NAMALWA (cell line): ENCODE results near the gene RAB4B.
A peak's percentile ranks its signal among the peaks of the same experiment; 100 is the strongest.
"Not testable (repeated sequence)": the region's sequence is repeated elsewhere in the genome, so short reads cannot be mapped to it uniquely, and the experiment has no call there.

Experiments used
- DNase-seq: peaks from one replicate; pipeline ENCODE4 v3.0.0-alpha.2; 2015; ENCODE audit warnings: low spot score

The RAB4B gene

GRCh38 chr19:40777937-40778705 lies at the start of gene RAB4B:
RAB4B (plus strand) TSS chr19:40778247; CDS start chr19:40778376, 129 bp downstream.
- peak; percentile 100 for DNase-seq

- not testable (repeated sequence) for DNase-seq
These were observed 48.0 kb upstream of the RAB4B start for GRCh38 chr19:40730065-40730464.

GRCh38 chr19:40732304-40732703 lies 45.7 kb upstream of the RAB4B start:
- DNase-seq, result not testable (repeated sequence)

- no peak for DNase-seq
These were observed 44.9 kb upstream of the RAB4B start for GRCh38 chr19:40733149-40733548.

- no peak for DNase-seq
These were observed 42.9 kb upstream of the RAB4B start for GRCh38 chr19:40735013-40735771.

- DNase-seq, result no peak
These were observed 41.4 kb upstream of the RAB4B start for GRCh38 chr19:40736661-40737060.

GRCh38 chr19:40737102-40737644 lies 40.9 kb upstream of the RAB4B start:
- DNase-seq, result no peak

- no peak for DNase-seq
These were observed 38.8 kb upstream of the RAB4B start for GRCh38 chr19:40739030-40739839.

- DNase-seq, result no peak
These were observed 38.0 kb upstream of the RAB4B start for GRCh38 chr19:40739871-40740703.

- no peak for DNase-seq
These were observed 37.3 kb upstream of the RAB4B start for GRCh38 chr19:40740747-40741146.

GRCh38 chr19:40741527-40742390 lies 36.3 kb upstream of the RAB4B start:
- no peak for DNase-seq

- no peak for DNase-seq
These were observed 35.6 kb upstream of the RAB4B start for GRCh38 chr19:40742477-40742876.

- DNase-seq, result no peak
These were observed 35.2 kb upstream of the RAB4B start for GRCh38 chr19:40742886-40743285.

- no peak for DNase-seq
These were observed 34.1 kb upstream of the RAB4B start for GRCh38 chr19:40743926-40744325.

- DNase-seq, result peak; percentile 25
These were observed 33.3 kb upstream of the RAB4B start for GRCh38 chr19:40744554-40745401.

GRCh38 chr19:40745402-40745780 lies 32.7 kb upstream of the RAB4B start:
- no peak for DNase-seq

GRCh38 chr19:40747536-40747935 lies 30.5 kb upstream of the RAB4B start:
- DNase-seq, result no peak

- DNase-seq, result peak; percentile 100
These were observed 27.8 kb upstream of the RAB4B start, which contains the start of gene ACTMAP for GRCh38 chr19:40750058-40750873. ACTMAP (minus strand) TSS chr19:40750477; CDS start chr19:40749803, 674 bp downstream.
